COR-L47 (cell line): Measurements from ENCODE around the gene ACP3.
"Not testable (repeated sequence)": the region's sequence is repeated elsewhere in the genome, so short reads cannot be mapped to it uniquely, and the experiment has no call there.

Experiments
- DNase-seq: peaks from one replicate; lab custom pipeline; 2025; lab: John Stamatoyannopoulos, UW

ACP3 gene

GRCh38 chr3:132317229-132317948 is at the start of gene ACP3:
Gene ACP3, plus strand, starts transcription at chr3:132317407. Its CDS starts 50 bp downstream, at chr3:132317457.
- DNase-seq, result no peak

- no peak for DNase-seq
Observed at GRCh38 chr3:132268956-132269355, 48.3 kb upstream of the ACP3 start.

- no peak for DNase-seq
Observed at GRCh38 chr3:132273036-132273435, 44.2 kb upstream of the ACP3 start.

GRCh38 chr3:132276228-132276906 is 40.8 kb upstream of the ACP3 start:
- no peak for DNase-seq

- no peak for DNase-seq
Observed at GRCh38 chr3:132279030-132279429, 38.2 kb upstream of the ACP3 start.

GRCh38 chr3:132283440-132283839 is 33.8 kb upstream of the ACP3 start:
- no peak for DNase-seq

GRCh38 chr3:132283916-132284405 is 33.2 kb upstream of the ACP3 start:
- DNase-seq, result no peak

- DNase-seq, result no peak
Observed at GRCh38 chr3:132284781-132285619, 32.2 kb upstream of the ACP3 start.

GRCh38 chr3:132285620-132285945 is 31.6 kb upstream of the ACP3 start:
- DNase-seq, result no peak

- no peak for DNase-seq
Observed at GRCh38 chr3:132286035-132286434, 31.2 kb upstream of the ACP3 start.

GRCh38 chr3:132288357-132288756 is 28.9 kb upstream of the ACP3 start:
- no peak for DNase-seq

- DNase-seq, result no peak
Observed at GRCh38 chr3:132289316-132289715, 27.9 kb upstream of the ACP3 start.

- DNase-seq, result no peak
Observed at GRCh38 chr3:132290833-132291232, 26.4 kb upstream of the ACP3 start.

- DNase-seq, result no peak
Observed at GRCh38 chr3:132292042-132292441, 25.2 kb upstream of the ACP3 start.

- no peak for DNase-seq
Observed at GRCh38 chr3:132293251-132293650, 24.0 kb upstream of the ACP3 start.

- DNase-seq, result no peak
Observed at GRCh38 chr3:132294906-132295305, 22.3 kb upstream of the ACP3 start.

GRCh38 chr3:132303336-132304201 is 13.6 kb upstream of the ACP3 start:
- DNase-seq, result not testable (repeated sequence)

GRCh38 chr3:132304351-132304750 is 12.9 kb upstream of the ACP3 start:
- not testable (repeated sequence) for DNase-seq

- DNase-seq, result not testable (repeated sequence)
Observed at GRCh38 chr3:132310057-132310456, 7.2 kb upstream of the ACP3 start.

GRCh38 chr3:132311316-132311715 is 5.9 kb upstream of the ACP3 start:
- DNase-seq, result no peak

- no peak for DNase-seq
Observed at GRCh38 chr3:132311841-132312240, 5.4 kb upstream of the ACP3 start.

- DNase-seq, result no peak
Observed at GRCh38 chr3:132315851-132316250, 1.4 kb upstream of the ACP3 start.
